ENCODE data around the gene GLIPR2.
A peak's percentile ranks its signal among the peaks of the same experiment; 100 is the strongest.

Gene GLIPR2

DNA sequence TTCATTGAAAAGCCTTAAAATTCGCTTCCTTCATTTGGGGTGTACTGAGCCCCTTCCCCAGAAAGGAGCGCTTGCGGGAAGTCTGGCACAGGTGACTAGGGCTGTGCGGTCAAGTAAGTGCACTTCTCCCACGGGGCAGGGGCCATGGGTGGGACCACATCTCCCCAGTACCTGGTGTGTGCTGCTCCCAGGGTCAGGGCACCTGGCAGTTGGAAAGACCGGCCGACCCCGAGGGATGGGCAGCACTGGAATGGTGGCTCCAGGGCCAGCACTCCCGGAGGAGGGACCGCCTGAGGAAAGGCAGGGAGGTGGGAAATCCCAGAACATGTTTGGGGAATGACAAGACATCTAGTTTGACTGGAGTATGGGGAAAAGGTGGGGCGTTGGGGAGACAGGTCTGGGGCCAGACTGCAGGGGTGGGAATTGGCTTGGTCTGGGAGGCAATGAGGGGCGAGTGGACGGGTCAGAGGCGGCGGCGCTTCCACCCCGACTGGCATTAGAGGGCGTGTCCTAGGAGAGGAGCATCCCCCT lies 727 bp upstream of the GLIPR2 start:
- WGBS (ENCODE audit: insufficient coverage, insufficient read length) = no CpG with 5 or more reads among the region's 18 CpGs
- Histone ChIP-seq H3K36me3 (ENCODE audit: control insufficient read depth, insufficient read depth, low read length) (no peaks in the 10 kb centered on the region; the same call in 1 of the 2 replicates), H3K9me3 (ENCODE audit: control insufficient read depth, insufficient read depth, low read length) (no peaks in the 10 kb centered on the region), H3K4me3 (ENCODE audit: low read length) (peak overlapping the region; percentile 54; the same call in 1 of the 2 replicates), H3K4me1 (ENCODE audit: control insufficient read depth, insufficient read depth, low read length) (peaks cover 13% of the 10 kb centered on the region), H3K27me3 (ENCODE audit: control insufficient read depth, insufficient read depth, low read length) (peaks cover 24% of the 10 kb centered on the region), H3K27ac (ENCODE audit: low read length) (no peak overlapping the region)
- DNase-seq (ENCODE audit: low read depth, low spot score) = no peak

DNA sequence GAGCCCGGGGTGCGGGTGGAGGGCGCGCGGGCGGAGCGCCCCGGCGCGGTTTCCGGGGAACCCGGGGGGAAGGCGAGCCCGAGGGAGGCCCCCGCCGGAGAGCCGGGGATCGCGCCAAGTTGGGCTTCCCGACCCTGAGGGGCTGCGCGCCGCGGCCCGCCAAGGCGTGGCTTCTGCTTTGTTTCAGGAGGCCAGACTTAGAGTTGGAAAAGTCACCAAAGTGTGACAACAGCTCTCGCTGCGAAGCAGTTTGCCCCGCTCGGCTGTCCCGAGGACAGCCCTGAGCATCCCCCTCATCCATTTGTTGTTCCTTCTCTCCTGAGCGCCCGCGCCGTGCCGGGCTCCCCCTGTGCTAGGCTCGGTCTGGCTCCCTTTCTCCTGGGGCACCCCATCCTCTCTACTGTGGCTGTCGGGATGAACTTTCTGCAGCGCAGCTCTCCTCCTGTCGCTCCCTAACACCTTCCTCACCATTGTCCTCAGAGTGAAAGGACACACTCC lies 410 bp downstream of the GLIPR2 start:
- no CpG with 5 or more reads among the region's 40 CpGs for WGBS (ENCODE audit: insufficient coverage, insufficient read length)

DNA sequence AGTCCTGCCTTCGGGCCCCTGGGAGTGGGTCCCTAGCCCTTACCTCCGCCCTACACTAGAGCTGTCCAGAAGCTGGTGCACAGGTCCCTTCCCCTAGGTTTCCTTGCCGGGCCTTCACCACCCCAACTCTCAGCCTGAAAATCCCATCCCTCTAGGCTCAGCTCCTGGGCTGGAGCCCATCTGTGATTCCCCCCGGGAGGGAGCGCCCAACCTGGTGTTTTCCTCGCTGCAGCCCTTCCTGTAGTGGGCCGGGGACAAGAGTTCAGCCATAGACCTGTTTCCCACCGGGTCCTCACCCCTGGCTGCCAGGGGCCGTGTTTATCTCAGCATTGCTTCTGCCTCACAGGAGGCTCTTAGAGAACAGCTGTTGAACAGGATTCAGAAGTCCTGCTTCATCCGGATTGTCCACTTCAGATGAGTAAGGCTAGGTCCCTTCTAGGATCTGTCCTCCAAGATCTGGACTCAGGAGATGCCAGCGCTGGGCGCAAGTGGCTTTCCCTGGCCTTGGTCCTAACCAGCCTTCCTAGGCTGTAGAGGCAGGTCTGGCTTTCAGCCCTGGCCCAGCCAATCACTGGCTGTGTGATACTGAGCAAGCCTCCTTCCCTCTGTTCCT lies 965 bp downstream of the GLIPR2 start:
- Histone ChIP-seq H3K4me3 (ENCODE audit: low read length) (peak overlapping the region; percentile 54; the same call in 1 of the 2 replicates), H3K9me3 (ENCODE audit: control insufficient read depth, insufficient read depth, low read length) (no peaks in the 10 kb centered on the region), H3K36me3 (ENCODE audit: control insufficient read depth, insufficient read depth, low read length) (no peaks in the 10 kb centered on the region; the same call in 1 of the 2 replicates), H3K4me1 (ENCODE audit: control insufficient read depth, insufficient read depth, low read length) (peaks cover 13% of the 10 kb centered on the region), H3K27me3 (ENCODE audit: control insufficient read depth, insufficient read depth, low read length) (peaks cover 24% of the 10 kb centered on the region), H3K27ac (ENCODE audit: low read length) (no peak overlapping the region)
- WGBS (ENCODE audit: insufficient coverage, insufficient read length) = no CpG with 5 or more reads among the region's 12 CpGs
- DNase-seq (ENCODE audit: low read depth, low spot score) = no peak

More for the DNA sequence above, 410 bp downstream of the GLIPR2 start:
- DNase-seq (ENCODE audit: low read depth, low spot score) = no peak
- H3K36me3 ChIP-seq (ENCODE audit: control insufficient read depth, insufficient read depth, low read length) = no peaks in the 10 kb centered on the region; the same call in 1 of the 2 replicates
- H3K4me3 ChIP-seq (ENCODE audit: low read length) = peak overlapping the region; percentile 54; the same call in 1 of the 2 replicates
- H3K27ac ChIP-seq (ENCODE audit: low read length) = no peak overlapping the region
- peaks cover 24% of the 10 kb centered on the region for H3K27me3 ChIP-seq (ENCODE audit: control insufficient read depth, insufficient read depth, low read length)
- no peaks in the 10 kb centered on the region for H3K9me3 ChIP-seq (ENCODE audit: control insufficient read depth, insufficient read depth, low read length)
- H3K4me1 ChIP-seq (ENCODE audit: control insufficient read depth, insufficient read depth, low read length) = peaks cover 13% of the 10 kb centered on the region

DNA sequence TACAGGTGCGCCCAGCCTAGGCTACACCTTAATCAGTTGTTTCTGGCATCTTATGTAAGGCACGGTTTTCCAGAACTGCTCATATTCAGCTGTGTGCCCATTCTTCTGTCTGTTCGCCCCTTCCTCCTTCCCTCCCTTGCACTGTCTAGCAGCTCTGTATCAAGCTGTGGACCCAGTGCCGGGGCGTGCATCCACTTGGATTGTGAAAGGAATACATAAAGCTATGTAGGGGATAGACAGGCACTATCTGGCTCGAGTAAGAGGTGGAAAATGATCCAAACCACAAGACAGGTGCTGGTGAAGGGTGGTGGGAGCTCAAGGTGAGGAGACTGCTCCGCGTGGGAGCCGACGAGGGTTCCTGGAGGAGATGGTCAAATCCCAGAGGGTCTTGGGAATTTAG lies 2.0 kb downstream of the GLIPR2 start:
- H3K9me3 ChIP-seq (ENCODE audit: control insufficient read depth, insufficient read depth, low read length) = no peaks in the 10 kb centered on the region
- no peaks in the 10 kb centered on the region; the same call in 1 of the 2 replicates for H3K36me3 ChIP-seq (ENCODE audit: control insufficient read depth, insufficient read depth, low read length)
- H3K27ac ChIP-seq (ENCODE audit: low read length) = no peak overlapping the region
- WGBS (ENCODE audit: insufficient coverage, insufficient read length) = no CpG with 5 or more reads among the region's 10 CpGs
- DNase-seq (ENCODE audit: low read depth, low spot score) = no peak
- peaks cover 24% of the 10 kb centered on the region for H3K27me3 ChIP-seq (ENCODE audit: control insufficient read depth, insufficient read depth, low read length)
- no peak overlapping the region for H3K4me3 ChIP-seq (ENCODE audit: low read length)
- peaks cover 13% of the 10 kb centered on the region for H3K4me1 ChIP-seq (ENCODE audit: control insufficient read depth, insufficient read depth, low read length)

DNA sequence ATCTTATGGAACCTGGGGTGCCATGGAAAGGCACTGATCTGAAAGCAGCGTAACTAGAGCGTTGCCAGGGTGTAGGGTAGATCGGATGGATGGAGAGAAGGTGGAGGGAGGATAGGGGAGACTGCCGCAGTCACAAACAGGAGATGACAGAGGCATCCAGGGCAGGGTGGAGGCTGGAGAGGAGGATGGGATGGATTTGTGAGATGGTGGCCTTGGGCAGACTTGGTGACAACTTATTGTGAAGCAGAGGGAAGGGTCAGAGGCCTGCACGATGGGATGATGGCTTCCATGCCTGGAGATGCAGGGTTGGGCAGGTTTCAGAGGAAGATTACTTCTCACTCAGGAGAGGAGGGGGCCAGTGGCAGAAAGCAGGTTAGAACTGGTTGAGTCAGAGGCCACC lies 2.4 kb downstream of the GLIPR2 start:
- Histone ChIP-seq H3K9me3 (ENCODE audit: control insufficient read depth, insufficient read depth, low read length) (no peaks in the 10 kb centered on the region), H3K4me3 (ENCODE audit: low read length) (no peak overlapping the region), H3K36me3 (ENCODE audit: control insufficient read depth, insufficient read depth, low read length) (no peaks in the 10 kb centered on the region; the same call in 1 of the 2 replicates), H3K27me3 (ENCODE audit: control insufficient read depth, insufficient read depth, low read length) (peaks cover 24% of the 10 kb centered on the region), H3K4me1 (ENCODE audit: control insufficient read depth, insufficient read depth, low read length) (peaks cover 13% of the 10 kb centered on the region), H3K27ac (ENCODE audit: low read length) (no peak overlapping the region)
- DNase-seq (ENCODE audit: low read depth, low spot score) = no peak
- WGBS (ENCODE audit: insufficient coverage, insufficient read length) = no CpG with 5 or more reads among the region's 5 CpGs

DNA sequence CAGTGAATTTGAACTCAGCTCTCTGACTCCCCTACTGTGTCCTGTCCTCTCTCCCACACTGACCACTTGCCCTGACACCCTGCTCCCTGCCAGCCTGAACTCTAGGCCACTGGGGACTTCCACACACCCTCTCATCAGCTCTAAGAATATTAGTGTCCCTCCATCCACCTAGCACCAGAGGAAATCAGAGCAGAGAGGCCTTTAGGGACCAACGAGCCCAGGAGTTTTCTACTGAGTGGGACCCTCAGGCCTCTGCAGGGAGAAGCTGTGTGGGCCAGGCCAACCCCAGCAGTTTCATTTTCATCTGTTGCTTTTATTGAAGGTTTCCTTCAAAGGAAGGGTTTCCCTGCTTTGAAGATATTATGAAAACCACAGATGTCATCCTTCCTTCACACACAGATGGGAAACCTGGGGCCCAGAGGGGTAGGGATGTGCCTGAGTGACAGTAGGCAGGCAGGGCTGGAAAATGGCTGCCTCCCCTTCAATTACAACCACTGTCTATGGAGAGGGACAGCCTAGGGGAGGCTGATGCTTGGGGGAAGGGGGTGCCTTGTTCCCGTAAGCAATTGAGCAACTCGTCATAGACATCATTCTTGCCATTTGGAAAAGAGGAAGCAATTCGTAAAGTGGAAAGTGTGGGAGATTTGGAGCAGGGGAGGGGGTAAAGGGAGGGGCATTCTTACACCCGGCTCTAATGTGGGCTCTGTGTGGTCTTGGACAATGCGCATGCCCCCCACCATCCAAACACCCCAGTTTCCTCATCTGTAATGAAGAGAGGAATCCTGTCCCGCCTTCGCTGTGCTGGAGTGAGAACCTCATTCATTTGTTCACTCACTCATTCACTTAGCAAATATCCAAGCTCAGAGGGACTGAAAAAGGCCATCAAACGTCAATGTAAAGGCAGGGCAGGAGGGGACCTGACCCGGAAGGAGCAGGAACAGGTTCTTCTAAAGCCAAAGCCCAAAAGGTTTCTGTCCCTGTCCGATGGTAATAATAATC lies 3.9 kb downstream of the GLIPR2 start:
- Histone ChIP-seq H3K9me3 (ENCODE audit: control insufficient read depth, insufficient read depth, low read length) (no peaks in the 10 kb centered on the region), H3K4me3 (ENCODE audit: low read length) (no peak overlapping the region), H3K36me3 (ENCODE audit: control insufficient read depth, insufficient read depth, low read length) (no peaks in the 10 kb centered on the region; the same call in 1 of the 2 replicates), H3K27me3 (ENCODE audit: control insufficient read depth, insufficient read depth, low read length) (peaks cover 22% of the 10 kb centered on the region), H3K4me1 (ENCODE audit: control insufficient read depth, insufficient read depth, low read length) (peaks cover 9% of the 10 kb centered on the region), H3K27ac (ENCODE audit: low read length) (no peak overlapping the region)
- no CpG with 5 or more reads among the region's 11 CpGs for WGBS (ENCODE audit: insufficient coverage, insufficient read length)
- DNase-seq (ENCODE audit: low read depth, low spot score) = no peak

DNA sequence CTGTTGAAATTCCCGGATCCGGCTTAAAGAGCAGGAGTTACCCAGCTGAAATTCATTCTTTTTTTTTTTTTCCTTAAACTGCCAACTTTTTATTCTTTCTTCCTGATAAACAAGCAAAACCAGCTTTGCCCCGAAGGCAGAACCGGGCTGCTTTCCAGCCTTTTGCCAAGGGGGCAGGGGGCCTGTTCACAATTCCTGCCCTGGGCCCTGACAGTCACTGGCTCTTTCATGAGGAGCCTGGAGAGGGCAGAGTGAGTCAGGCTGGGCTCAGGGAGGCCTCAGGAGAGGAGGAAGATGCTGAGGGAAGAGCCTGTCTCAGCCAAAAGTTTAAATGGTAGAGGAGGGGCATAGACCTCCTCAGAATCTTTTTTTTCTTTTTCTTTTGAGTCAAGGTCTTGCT lies 4.8 kb downstream of the GLIPR2 start:
- peaks cover 18% of the 10 kb centered on the region for H3K27me3 ChIP-seq (ENCODE audit: control insufficient read depth, insufficient read depth, low read length)
- DNase-seq (ENCODE audit: low read depth, low spot score) = no peak
- H3K4me1 ChIP-seq (ENCODE audit: control insufficient read depth, insufficient read depth, low read length) = peaks cover 6% of the 10 kb centered on the region
- H3K27ac ChIP-seq (ENCODE audit: low read length) = no peak overlapping the region
- no peak overlapping the region for H3K4me3 ChIP-seq (ENCODE audit: low read length)
- H3K9me3 ChIP-seq (ENCODE audit: control insufficient read depth, insufficient read depth, low read length) = no peaks in the 10 kb centered on the region
- no CpG with 5 or more reads among the region's 4 CpGs for WGBS (ENCODE audit: insufficient coverage, insufficient read length)
- no peaks in the 10 kb centered on the region; the same call in 1 of the 2 replicates for H3K36me3 ChIP-seq (ENCODE audit: control insufficient read depth, insufficient read depth, low read length)

DNA sequence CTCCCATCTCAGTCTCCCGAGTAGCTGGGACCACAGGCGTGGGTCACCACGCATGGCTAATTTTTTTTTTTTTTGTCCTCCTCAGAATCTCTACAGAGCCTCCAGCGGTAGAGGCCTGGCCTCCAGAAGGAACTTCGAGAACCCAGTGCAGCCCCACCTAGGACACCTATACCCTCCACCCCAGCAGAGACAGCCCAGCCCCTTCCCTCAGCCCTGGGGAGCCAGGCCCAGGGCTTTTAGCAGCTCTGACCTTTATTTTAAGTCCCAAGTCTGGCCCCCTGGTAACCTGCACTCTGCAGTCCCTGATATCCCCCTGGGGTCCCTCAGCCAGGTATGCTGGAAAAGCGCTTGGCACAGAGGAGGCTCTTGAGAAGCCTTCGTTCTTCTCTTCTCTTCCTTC lies 5.2 kb downstream of the GLIPR2 start:
- Histone ChIP-seq H3K4me3 (ENCODE audit: low read length) (no peak overlapping the region), H3K4me1 (ENCODE audit: control insufficient read depth, insufficient read depth, low read length) (peaks cover 6% of the 10 kb centered on the region), H3K9me3 (ENCODE audit: control insufficient read depth, insufficient read depth, low read length) (no peaks in the 10 kb centered on the region), H3K36me3 (ENCODE audit: control insufficient read depth, insufficient read depth, low read length) (no peaks in the 10 kb centered on the region), H3K27me3 (ENCODE audit: control insufficient read depth, insufficient read depth, low read length) (peaks cover 18% of the 10 kb centered on the region), H3K27ac (ENCODE audit: low read length) (no peak overlapping the region)
- WGBS (ENCODE audit: insufficient coverage, insufficient read length) = no CpG with 5 or more reads among the region's 7 CpGs
- DNase-seq (ENCODE audit: low read depth, low spot score) = no peak

DNA sequence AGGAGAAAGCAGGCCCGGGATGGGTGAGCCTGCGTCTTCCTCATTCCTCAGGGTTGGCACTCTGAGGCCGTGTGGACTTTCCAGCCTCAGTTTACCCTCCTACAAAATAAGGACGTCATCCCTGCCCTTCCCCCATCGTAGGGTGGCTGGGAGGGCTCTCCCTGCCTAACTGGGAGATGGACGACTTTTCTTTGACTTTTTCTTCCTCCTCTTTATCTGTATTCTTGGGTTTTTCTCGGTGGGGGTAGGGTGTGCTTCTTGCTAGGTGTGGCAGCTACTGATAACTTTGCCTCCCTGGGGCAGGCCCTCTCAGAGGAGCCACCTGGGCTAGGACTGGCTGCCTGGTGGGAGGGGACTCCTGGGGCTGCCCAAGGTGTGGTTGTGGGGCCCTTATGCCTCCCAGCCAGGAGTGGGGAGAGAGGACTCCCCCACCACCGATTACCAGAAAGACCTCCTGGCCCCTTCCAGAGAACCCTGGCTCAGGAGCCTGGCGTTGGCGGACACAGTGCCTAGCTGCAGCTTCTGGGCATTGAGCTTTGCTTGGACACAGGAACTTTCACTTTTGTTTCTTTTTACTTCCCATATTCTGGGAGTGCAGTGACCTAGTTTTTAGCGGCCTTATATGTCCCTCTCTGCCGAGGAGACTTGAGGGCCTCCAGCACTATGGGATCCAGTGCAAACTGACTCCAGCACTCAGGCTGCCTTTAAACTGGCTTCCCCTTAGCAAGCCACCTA lies 6.1 kb downstream of the GLIPR2 start:
- H3K9me3 ChIP-seq (ENCODE audit: control insufficient read depth, insufficient read depth, low read length) = no peaks in the 10 kb centered on the region
- no peaks in the 10 kb centered on the region for H3K36me3 ChIP-seq (ENCODE audit: control insufficient read depth, insufficient read depth, low read length)
- no peak overlapping the region for H3K27ac ChIP-seq (ENCODE audit: low read length)
- H3K27me3 ChIP-seq (ENCODE audit: control insufficient read depth, insufficient read depth, low read length) = peaks cover 9% of the 10 kb centered on the region
- H3K4me1 ChIP-seq (ENCODE audit: control insufficient read depth, insufficient read depth, low read length) = peaks cover 2% of the 10 kb centered on the region
- H3K4me3 ChIP-seq (ENCODE audit: low read length) = no peak overlapping the region
- WGBS (ENCODE audit: insufficient coverage, insufficient read length) = no CpG with 5 or more reads among the region's 12 CpGs
- no peak for DNase-seq (ENCODE audit: low read depth, low spot score)
